Measurements from ENCODE around the gene DSCAM.

Gene DSCAM

GRCh38 chr21:40531016-40531415, 315.9 kb downstream of the DSCAM start:
- no peak for DNase-seq

GRCh38 chr21:40517646-40518045, 329.3 kb downstream of the DSCAM start:
- DNase-seq = no peak

GRCh38 chr21:40516335-40516734, 330.6 kb downstream of the DSCAM start:
- no peak for DNase-seq

GRCh38 chr21:40512590-40512989, 334.4 kb downstream of the DSCAM start:
- no peak for DNase-seq

- DNase-seq = no peak
These were observed 339.0 kb downstream of the DSCAM start for GRCh38 chr21:40507978-40508377.

GRCh38 chr21:40505681-40506080, 341.3 kb downstream of the DSCAM start:
- DNase-seq = no peak

- DNase-seq = no peak
These were observed 341.7 kb downstream of the DSCAM start for GRCh38 chr21:40505244-40505643.

GRCh38 chr21:40504825-40505224, 342.1 kb downstream of the DSCAM start:
- no peak for DNase-seq

- DNase-seq = no peak
These were observed 350.8 kb downstream of the DSCAM start for GRCh38 chr21:40496116-40496515.

- DNase-seq = no peak
These were observed 356.6 kb downstream of the DSCAM start for GRCh38 chr21:40490408-40490807.

- no peak for DNase-seq
These were observed 358.0 kb downstream of the DSCAM start for GRCh38 chr21:40489001-40489400.

GRCh38 chr21:40481764-40482163, 365.2 kb downstream of the DSCAM start:
- DNase-seq = no peak

GRCh38 chr21:40474513-40474912, 372.4 kb downstream of the DSCAM start:
- no peak for DNase-seq

GRCh38 chr21:40472013-40472412, 374.9 kb downstream of the DSCAM start:
- DNase-seq = no peak

GRCh38 chr21:40471103-40471502, 375.9 kb downstream of the DSCAM start:
- no peak for DNase-seq

- DNase-seq = peak in 1 of 2 donors; percentile 0
These were observed 380.0 kb downstream of the DSCAM start for GRCh38 chr21:40466893-40467483.

- DNase-seq = no peak
These were observed 381.6 kb downstream of the DSCAM start for GRCh38 chr21:40465382-40465781.

- no peak for DNase-seq
These were observed 383.8 kb downstream of the DSCAM start for GRCh38 chr21:40463176-40463575.

- no peak for DNase-seq
These were observed 385.9 kb downstream of the DSCAM start for GRCh38 chr21:40461008-40461407.

GRCh38 chr21:40457741-40458140, 389.2 kb downstream of the DSCAM start:
- no peak for DNase-seq

GRCh38 chr21:40454057-40454456, 392.9 kb downstream of the DSCAM start:
- no peak for DNase-seq

GRCh38 chr21:40453183-40453582, 393.8 kb downstream of the DSCAM start:
- DNase-seq = no peak

GRCh38 chr21:40452548-40452947, 394.4 kb downstream of the DSCAM start:
- no peak for DNase-seq

GRCh38 chr21:40447016-40447415, 399.9 kb downstream of the DSCAM start:
- no peak for DNase-seq

GRCh38 chr21:40445349-40445921, 401.5 kb downstream of the DSCAM start:
- DNase-seq = no peak
